SK-N-MC (cell line): Measurements from ENCODE around the gene LAMA3.

Source experiments
- EZH2 ChIP-seq: fragments of 200-600 bp; sonication (generic); IDR thresholded peaks from one replicate; pipeline ENCODE4 v1.6.1; 2017; ENCODE audit warnings: antibody characterized with exemption
- POLR2AphosphoS5 ChIP-seq: IDR thresholded peaks from 2 replicates; pipeline ENCODE4 v1.6.1; 2012; ENCODE audit warnings: mild to moderate bottlenecking, low read depth, low read length, borderline replicate concordance

DNA sequence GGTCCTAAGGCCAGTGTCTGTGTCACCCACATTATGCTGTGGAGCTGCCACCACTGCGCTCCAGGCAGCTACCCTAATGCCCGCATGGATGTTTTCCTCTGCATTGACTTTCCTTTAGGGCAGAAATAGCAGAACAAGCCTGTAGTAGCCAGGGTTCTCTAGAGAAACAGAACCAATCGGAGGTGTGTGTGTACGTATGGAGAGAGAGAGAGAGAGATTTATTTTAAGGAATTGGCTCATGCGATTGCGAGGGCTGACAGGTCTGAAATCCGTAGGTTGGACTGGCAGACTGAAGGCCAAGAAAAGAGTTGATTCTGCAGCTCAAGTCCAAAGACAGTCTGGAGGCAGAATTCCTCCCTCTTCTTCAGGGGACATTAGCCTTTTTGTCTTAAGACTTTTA is 110.3 kb downstream of the LAMA3 start:
- TF ChIP-seq POLR2AphosphoS5, result no peak
- TF ChIP-seq EZH2, result no peak
